Mucosa of stomach (tissue), 1 donor: Measurements from ENCODE around the gene NUP62.

ENCODE experiments used
- H3K27me3 ChIP-seq: one replicate; pipeline ENCODE4 v1.7.0; 2013; ENCODE audit warnings: mild to moderate bottlenecking, low read length; ENCODE audit not compliant: control insufficient read depth, insufficient read depth
- H3K36me3 ChIP-seq: one replicate; pipeline ENCODE4 v1.7.0; 2013; ENCODE audit warnings: low read length; ENCODE audit not compliant: control insufficient read depth, insufficient read depth
- H3K4me1 ChIP-seq: one replicate; pipeline ENCODE4 v1.7.0; 2013; ENCODE audit warnings: mild to moderate bottlenecking, low read length; ENCODE audit not compliant: control insufficient read depth, insufficient read depth
- H3K4me3 ChIP-seq: one replicate; pipeline ENCODE4 v1.7.0; 2013; ENCODE audit warnings: low read length
- H3K9ac ChIP-seq: one replicate; pipeline ENCODE4 v1.7.0; 2013; ENCODE audit warnings: mild to moderate bottlenecking, low read length, moderate library complexity
- H3K9me3 ChIP-seq: one replicate; pipeline ENCODE4 v1.7.0; 2013; ENCODE audit warnings: mild to moderate bottlenecking, low read length, moderate library complexity; ENCODE audit not compliant: control insufficient read depth
- donor health status: Pancreatic carcinoma.

Gene NUP62

GRCh38 chr19:49872245-49873128 lies 56.8 kb downstream of the NUP62 start:
- H3K9ac ChIP-seq, result no peak overlapping the region
- H3K4me3 ChIP-seq, result no peak overlapping the region
- peaks cover 26% of the 10 kb centered on the region for H3K4me1 ChIP-seq
- no peaks in the 10 kb centered on the region for H3K27me3 ChIP-seq
- H3K36me3 ChIP-seq, result no peaks in the 10 kb centered on the region
- no peaks in the 10 kb centered on the region for H3K9me3 ChIP-seq

- H3K9me3 ChIP-seq, result no peaks in the 10 kb centered on the region
- no peak overlapping the region for H3K4me3 ChIP-seq
- peaks cover 30% of the 10 kb centered on the region for H3K4me1 ChIP-seq
- no peak overlapping the region for H3K9ac ChIP-seq
- no peaks in the 10 kb centered on the region for H3K36me3 ChIP-seq
- no peaks in the 10 kb centered on the region for H3K27me3 ChIP-seq
Observed at GRCh38 chr19:49871349-49871985, 57.8 kb downstream of the NUP62 start.

- no peaks in the 10 kb centered on the region for H3K9me3 ChIP-seq
- peak overlapping the region; percentile 66 for H3K9ac ChIP-seq
- H3K4me1 ChIP-seq, result peaks cover 37% of the 10 kb centered on the region
- peak overlapping the region; percentile 49 for H3K4me3 ChIP-seq
- no peaks in the 10 kb centered on the region for H3K27me3 ChIP-seq
- H3K36me3 ChIP-seq, result no peaks in the 10 kb centered on the region
Observed at GRCh38 chr19:49870309-49870901, 58.9 kb downstream of the NUP62 start.

- Histone ChIP-seq H3K36me3 (peaks cover under 1% of the 10 kb centered on the region), H3K4me3 (peak overlapping the region; percentile 49), H3K9me3 (no peaks in the 10 kb centered on the region), H3K27me3 (no peaks in the 10 kb centered on the region), H3K9ac (peak overlapping the region; percentile 66), H3K4me1 (peaks cover 40% of the 10 kb centered on the region)
Observed at GRCh38 chr19:49869484-49870308, 59.6 kb downstream of the NUP62 start.

GRCh38 chr19:49869009-49869483 lies 60.3 kb downstream of the NUP62 start:
- peak overlapping the region; percentile 38 for H3K4me3 ChIP-seq
- H3K9ac ChIP-seq, result peak overlapping the region; percentile 22
- H3K9me3 ChIP-seq, result no peaks in the 10 kb centered on the region
- no peaks in the 10 kb centered on the region for H3K27me3 ChIP-seq
- H3K4me1 ChIP-seq, result peaks cover 43% of the 10 kb centered on the region
- H3K36me3 ChIP-seq, result peaks cover 7% of the 10 kb centered on the region

GRCh38 chr19:49866933-49867782 lies 62.1 kb downstream of the NUP62 start, which contains the start of gene PNKP:
Gene PNKP, minus strand, starts transcription at chr19:49867576. Its CDS starts 372 bp downstream, at chr19:49867204.
- Histone ChIP-seq H3K4me3 (peak within 1 kb of the TSS; percentile 92), H3K9ac (peak within 1 kb of the TSS; percentile 82), H3K9me3 (no peaks in the 10 kb centered on the region), H3K36me3 (peaks cover 11% of the 10 kb centered on the region), H3K4me1 (peaks cover 43% of the 10 kb centered on the region), H3K27me3 (no peaks in the 10 kb centered on the region)

- Histone ChIP-seq H3K4me3 (no peak overlapping the region), H3K36me3 (peaks cover 18% of the 10 kb centered on the region), H3K27me3 (no peaks in the 10 kb centered on the region), H3K9me3 (no peaks in the 10 kb centered on the region), H3K4me1 (peaks cover 42% of the 10 kb centered on the region), H3K9ac (no peak overlapping the region)
Observed at GRCh38 chr19:49864890-49865289, 64.4 kb downstream of the NUP62 start.

GRCh38 chr19:49863935-49864320 lies 65.4 kb downstream of the NUP62 start:
- no peaks in the 10 kb centered on the region for H3K9me3 ChIP-seq
- no peaks in the 10 kb centered on the region for H3K27me3 ChIP-seq
- H3K9ac ChIP-seq, result no peak overlapping the region
- H3K4me3 ChIP-seq, result no peak overlapping the region
- H3K4me1 ChIP-seq, result peaks cover 42% of the 10 kb centered on the region
- H3K36me3 ChIP-seq, result peaks cover 22% of the 10 kb centered on the region

GRCh38 chr19:49863254-49863934 lies 65.9 kb downstream of the NUP62 start:
- peaks cover 39% of the 10 kb centered on the region for H3K4me1 ChIP-seq
- H3K9ac ChIP-seq, result no peak overlapping the region
- H3K9me3 ChIP-seq, result no peaks in the 10 kb centered on the region
- no peak overlapping the region for H3K4me3 ChIP-seq
- no peaks in the 10 kb centered on the region for H3K27me3 ChIP-seq
- peaks cover 22% of the 10 kb centered on the region for H3K36me3 ChIP-seq

GRCh38 chr19:49862391-49863253 lies 66.7 kb downstream of the NUP62 start:
- peaks cover 35% of the 10 kb centered on the region for H3K4me1 ChIP-seq
- H3K9me3 ChIP-seq, result no peaks in the 10 kb centered on the region
- peaks cover 24% of the 10 kb centered on the region for H3K36me3 ChIP-seq
- H3K9ac ChIP-seq, result no peak overlapping the region
- H3K4me3 ChIP-seq, result no peak overlapping the region
- H3K27me3 ChIP-seq, result no peaks in the 10 kb centered on the region
